ENCODE measurements around the gene KRTAP10-4.

The KRTAP10-4 gene

GRCh38 chr21:44614161-44614631, 40.7 kb downstream of the KRTAP10-4 start:
- H3K27me3 ChIP-seq (ENCODE audit: control insufficient read depth, insufficient read depth, low read length): no peaks in the 10 kb centered on the region
- no peaks in the 10 kb centered on the region for H3K36me3 ChIP-seq (ENCODE audit: control insufficient read depth, insufficient read depth, low read length)
- H3K27ac ChIP-seq (ENCODE audit: low read depth, low read length): no peak overlapping the region
- no peaks in the 10 kb centered on the region for H3K4me1 ChIP-seq (ENCODE audit: control insufficient read depth, insufficient read depth, low read length)
- no peak overlapping the region for H3K4me3 ChIP-seq (ENCODE audit: low read depth, low read length)
- H3K9ac ChIP-seq (ENCODE audit: low read length): no peak overlapping the region
- H3K9me3 ChIP-seq (ENCODE audit: control insufficient read depth, insufficient read depth, low read depth, low read length): peaks cover 34% of the 10 kb centered on the region

- H3K4me3 ChIP-seq (ENCODE audit: low read depth, low read length): no peak overlapping the region
- H3K9ac ChIP-seq (ENCODE audit: low read length): no peak overlapping the region
- no peaks in the 10 kb centered on the region for H3K27me3 ChIP-seq (ENCODE audit: control insufficient read depth, insufficient read depth, low read length)
- no peak overlapping the region for H3K27ac ChIP-seq (ENCODE audit: low read depth, low read length)
- no peaks in the 10 kb centered on the region for H3K4me1 ChIP-seq (ENCODE audit: control insufficient read depth, insufficient read depth, low read length)
- H3K36me3 ChIP-seq (ENCODE audit: control insufficient read depth, insufficient read depth, low read length): no peaks in the 10 kb centered on the region
- peaks cover 34% of the 10 kb centered on the region for H3K9me3 ChIP-seq (ENCODE audit: control insufficient read depth, insufficient read depth, low read depth, low read length)
These were observed 41.4 kb downstream of the KRTAP10-4 start for GRCh38 chr21:44614961-44615391.

DNA sequence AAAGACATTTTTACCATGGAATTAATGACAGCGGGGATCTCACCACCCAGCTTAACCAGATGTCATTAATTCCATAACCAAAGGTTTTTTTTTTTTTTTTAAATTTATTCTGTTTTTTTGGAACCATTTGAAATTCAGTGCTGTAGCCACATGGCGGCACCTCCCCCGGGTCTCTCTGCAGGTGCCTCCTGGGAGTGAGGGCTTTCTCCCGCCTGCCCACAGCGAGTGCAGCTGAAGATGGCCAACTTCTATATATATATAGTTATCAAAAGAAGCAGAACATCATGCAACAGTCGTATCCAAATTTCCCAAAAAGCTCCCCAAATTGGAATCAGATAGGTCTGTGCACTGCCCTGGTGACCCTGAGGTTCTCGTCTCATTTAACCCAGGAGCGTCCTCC, 41.9 kb downstream of the KRTAP10-4 start:
- H3K4me3 ChIP-seq (ENCODE audit: low read depth, low read length): no peak overlapping the region
- no peaks in the 10 kb centered on the region for H3K36me3 ChIP-seq (ENCODE audit: control insufficient read depth, insufficient read depth, low read length)
- no peak overlapping the region for H3K9ac ChIP-seq (ENCODE audit: low read length)
- H3K4me1 ChIP-seq (ENCODE audit: control insufficient read depth, insufficient read depth, low read length): no peaks in the 10 kb centered on the region
- no peaks in the 10 kb centered on the region for H3K27me3 ChIP-seq (ENCODE audit: control insufficient read depth, insufficient read depth, low read length)
- H3K27ac ChIP-seq (ENCODE audit: low read depth, low read length): no peak overlapping the region
- H3K9me3 ChIP-seq (ENCODE audit: control insufficient read depth, insufficient read depth, low read depth, low read length): peaks cover 32% of the 10 kb centered on the region

DNA sequence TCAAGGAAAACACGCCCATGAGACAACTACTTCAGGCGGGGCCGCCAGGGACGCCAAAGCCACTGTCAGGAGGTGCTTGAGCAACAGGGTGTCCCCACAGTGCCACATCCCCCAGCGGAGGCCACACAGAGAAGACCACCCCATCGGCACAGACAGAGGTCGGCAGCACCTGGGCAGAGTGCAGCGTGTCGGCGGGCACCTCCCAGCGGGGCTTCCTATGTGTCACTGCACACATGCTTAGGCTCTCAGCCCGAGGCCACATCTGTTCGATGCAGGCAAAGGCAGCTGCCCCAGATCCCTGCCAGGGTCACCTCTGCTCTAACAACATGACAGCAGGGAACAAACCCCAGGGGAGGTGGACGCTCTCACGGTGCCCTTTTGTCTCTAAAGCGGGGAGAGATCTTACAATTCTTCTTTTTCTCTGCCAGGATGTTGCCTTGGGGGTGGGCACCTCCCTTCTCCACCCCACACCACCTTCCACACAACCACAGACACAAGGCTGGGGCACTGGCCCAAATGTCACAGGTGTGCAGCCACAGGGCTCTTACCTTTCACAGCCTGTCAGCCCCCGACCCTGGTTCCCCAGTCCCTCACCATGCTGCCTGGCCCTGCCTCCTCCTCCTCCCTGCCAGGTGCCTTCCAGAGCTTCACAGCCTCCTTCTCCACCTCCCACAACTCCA, 42.5 kb downstream of the KRTAP10-4 start:
- Histone ChIP-seq H3K9ac (ENCODE audit: low read length) (no peak overlapping the region), H3K4me3 (ENCODE audit: low read depth, low read length) (no peak overlapping the region), H3K36me3 (ENCODE audit: control insufficient read depth, insufficient read depth, low read length) (no peaks in the 10 kb centered on the region), H3K27ac (ENCODE audit: low read depth, low read length) (no peak overlapping the region), H3K27me3 (ENCODE audit: control insufficient read depth, insufficient read depth, low read length) (no peaks in the 10 kb centered on the region), H3K9me3 (ENCODE audit: control insufficient read depth, insufficient read depth, low read depth, low read length) (peaks cover 32% of the 10 kb centered on the region), H3K4me1 (ENCODE audit: control insufficient read depth, insufficient read depth, low read length) (no peaks in the 10 kb centered on the region)

- no peak overlapping the region for H3K9ac ChIP-seq (ENCODE audit: low read length)
- H3K4me1 ChIP-seq (ENCODE audit: control insufficient read depth, insufficient read depth, low read length): no peaks in the 10 kb centered on the region
- H3K36me3 ChIP-seq (ENCODE audit: control insufficient read depth, insufficient read depth, low read length): no peaks in the 10 kb centered on the region
- peaks cover 30% of the 10 kb centered on the region for H3K9me3 ChIP-seq (ENCODE audit: control insufficient read depth, insufficient read depth, low read depth, low read length)
- no peaks in the 10 kb centered on the region for H3K27me3 ChIP-seq (ENCODE audit: control insufficient read depth, insufficient read depth, low read length)
- H3K27ac ChIP-seq (ENCODE audit: low read depth, low read length): no peak overlapping the region
- H3K4me3 ChIP-seq (ENCODE audit: low read depth, low read length): no peak overlapping the region
These were observed 43.0 kb downstream of the KRTAP10-4 start for GRCh38 chr21:44616591-44616926.

- Histone ChIP-seq H3K36me3 (ENCODE audit: control insufficient read depth, insufficient read depth, low read length) (no peaks in the 10 kb centered on the region), H3K4me1 (ENCODE audit: control insufficient read depth, insufficient read depth, low read length) (no peaks in the 10 kb centered on the region), H3K9ac (ENCODE audit: low read length) (no peak overlapping the region), H3K4me3 (ENCODE audit: low read depth, low read length) (no peak overlapping the region), H3K27me3 (ENCODE audit: control insufficient read depth, insufficient read depth, low read length) (no peaks in the 10 kb centered on the region), H3K27ac (ENCODE audit: low read depth, low read length) (no peak overlapping the region), H3K9me3 (ENCODE audit: control insufficient read depth, insufficient read depth, low read depth, low read length) (peaks cover 27% of the 10 kb centered on the region)
These were observed 43.6 kb downstream of the KRTAP10-4 start for GRCh38 chr21:44617071-44617501.

- Histone ChIP-seq H3K9me3 (ENCODE audit: control insufficient read depth, insufficient read depth, low read depth, low read length) (peaks cover 37% of the 10 kb centered on the region), H3K4me3 (ENCODE audit: low read depth, low read length) (no peak overlapping the region), H3K27me3 (ENCODE audit: control insufficient read depth, insufficient read depth, low read length) (no peaks in the 10 kb centered on the region), H3K27ac (ENCODE audit: low read depth, low read length) (no peak overlapping the region), H3K9ac (ENCODE audit: low read length) (no peak overlapping the region), H3K4me1 (ENCODE audit: control insufficient read depth, insufficient read depth, low read length) (no peaks in the 10 kb centered on the region), H3K36me3 (ENCODE audit: control insufficient read depth, insufficient read depth, low read length) (no peaks in the 10 kb centered on the region)
These were observed 45.0 kb downstream of the KRTAP10-4 start for GRCh38 chr21:44618504-44618903.

DNA sequence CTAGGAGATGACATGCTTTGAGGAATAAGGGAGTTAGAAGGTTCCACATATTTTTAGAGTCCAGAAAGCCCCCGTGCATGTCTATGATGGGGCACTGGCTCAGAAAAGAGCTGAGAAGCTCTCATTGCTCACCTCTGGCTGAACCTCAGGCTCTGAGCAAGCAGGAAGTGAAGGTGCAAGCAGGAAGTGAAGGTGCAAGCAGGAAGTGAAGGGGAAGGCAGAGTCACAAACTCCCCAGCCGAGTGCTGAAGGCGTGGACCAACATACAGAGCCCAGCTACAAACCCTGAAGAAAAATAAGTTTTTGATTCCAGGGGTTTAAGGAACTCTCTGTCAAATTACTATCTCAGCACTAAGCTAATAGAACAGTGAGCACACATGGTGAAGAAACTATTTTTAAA, 45.4 kb downstream of the KRTAP10-4 start:
- Histone ChIP-seq H3K27ac (ENCODE audit: low read depth, low read length) (no peak overlapping the region), H3K9ac (ENCODE audit: low read length) (no peak overlapping the region), H3K4me1 (ENCODE audit: control insufficient read depth, insufficient read depth, low read length) (no peaks in the 10 kb centered on the region), H3K4me3 (ENCODE audit: low read depth, low read length) (no peak overlapping the region), H3K27me3 (ENCODE audit: control insufficient read depth, insufficient read depth, low read length) (no peaks in the 10 kb centered on the region), H3K9me3 (ENCODE audit: control insufficient read depth, insufficient read depth, low read depth, low read length) (peaks cover 41% of the 10 kb centered on the region), H3K36me3 (ENCODE audit: control insufficient read depth, insufficient read depth, low read length) (no peaks in the 10 kb centered on the region)

DNA sequence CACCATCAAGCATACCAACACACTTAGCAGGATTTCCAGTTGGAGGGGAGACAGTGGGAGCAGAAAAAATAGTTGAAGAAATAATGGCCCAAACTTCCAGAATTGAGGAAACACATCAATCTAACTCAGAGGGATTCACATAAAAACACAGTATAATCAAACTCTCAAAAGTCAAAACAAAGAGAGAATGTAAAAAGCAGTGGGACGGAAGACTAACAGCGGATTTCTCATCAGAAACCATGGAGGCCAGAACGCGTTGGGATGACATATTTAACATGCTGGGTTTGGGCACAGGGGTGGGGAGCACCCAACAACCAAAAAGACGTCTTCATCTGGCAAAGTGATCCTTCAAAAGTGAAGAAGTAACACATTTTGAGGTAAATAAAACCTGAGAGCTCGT, 46.4 kb downstream of the KRTAP10-4 start:
- no peak overlapping the region for H3K4me3 ChIP-seq (ENCODE audit: low read depth, low read length)
- H3K27me3 ChIP-seq (ENCODE audit: control insufficient read depth, insufficient read depth, low read length): no peaks in the 10 kb centered on the region
- peaks cover 51% of the 10 kb centered on the region for H3K9me3 ChIP-seq (ENCODE audit: control insufficient read depth, insufficient read depth, low read depth, low read length)

GRCh38 chr21:44623575-44623974, 50.0 kb downstream of the KRTAP10-4 start:
- H3K9me3 ChIP-seq (ENCODE audit: control insufficient read depth, insufficient read depth, low read depth, low read length): peaks cover 58% of the 10 kb centered on the region
- no peaks in the 10 kb centered on the region for H3K4me1 ChIP-seq (ENCODE audit: control insufficient read depth, insufficient read depth, low read length)
- no peak overlapping the region for H3K27ac ChIP-seq (ENCODE audit: low read depth, low read length)
- H3K36me3 ChIP-seq (ENCODE audit: control insufficient read depth, insufficient read depth, low read length): no peaks in the 10 kb centered on the region
- H3K9ac ChIP-seq (ENCODE audit: low read length): no peak overlapping the region
- H3K4me3 ChIP-seq (ENCODE audit: low read depth, low read length): no peak overlapping the region
- no peaks in the 10 kb centered on the region for H3K27me3 ChIP-seq (ENCODE audit: control insufficient read depth, insufficient read depth, low read length)

More for the DNA sequence above, 46.4 kb downstream of the KRTAP10-4 start:
- H3K4me1 ChIP-seq (ENCODE audit: control insufficient read depth, insufficient read depth, low read length): no peaks in the 10 kb centered on the region
- no peak overlapping the region for H3K9ac ChIP-seq (ENCODE audit: low read length)
- no peak overlapping the region for H3K27ac ChIP-seq (ENCODE audit: low read depth, low read length)
- no peaks in the 10 kb centered on the region for H3K36me3 ChIP-seq (ENCODE audit: control insufficient read depth, insufficient read depth, low read length)
